AG09309 (cell line): ENCODE measurements around the gene TXNL4A.

Experiments used
- DNase-seq: peaks from one replicate; pipeline ENCODE4 v3.0.0-alpha.2; 2010; ENCODE audit warnings: low read depth
- H3K4me3 ChIP-seq: 2 replicates; pipeline ENCODE4 v1.5.1; 2011; ENCODE audit warnings: mild to moderate bottlenecking, low read depth, low read length, moderate library complexity; ENCODE audit not compliant: control insufficient read depth
- CTCF ChIP-seq: IDR thresholded peaks from 2 replicates; pipeline ENCODE4 v1.5.1; 2011; ENCODE audit warnings: mild to moderate bottlenecking, low read depth, low read length, inconsistent platforms; ENCODE audit not compliant: insufficient read depth, control insufficient read depth; ENCODE audit errors: missing control alignments

TXNL4A gene

GRCh38 chr18:79942786-79943607 is 45.4 kb downstream of the TXNL4A start:
- DNase-seq = no peak
- TF ChIP-seq CTCF = no peak
- H3K4me3 ChIP-seq = no peak overlapping the region

GRCh38 chr18:79942211-79942610 is 46.2 kb downstream of the TXNL4A start:
- no peak overlapping the region for H3K4me3 ChIP-seq
- no peak for DNase-seq
- TF ChIP-seq CTCF = no peak

GRCh38 chr18:79941473-79942119 is 46.8 kb downstream of the TXNL4A start:
- no peak for TF ChIP-seq CTCF
- no peak for DNase-seq
- no peak overlapping the region for H3K4me3 ChIP-seq

- DNase-seq = no peak
- no peak for TF ChIP-seq CTCF
- no peak overlapping the region for H3K4me3 ChIP-seq
These were observed 47.4 kb downstream of the TXNL4A start for GRCh38 chr18:79940814-79941472.

- DNase-seq = no peak
- no peak for TF ChIP-seq CTCF
- no peak overlapping the region for H3K4me3 ChIP-seq
These were observed 48.1 kb downstream of the TXNL4A start for GRCh38 chr18:79940126-79940813.

- no peak for DNase-seq
- TF ChIP-seq CTCF = no peak
- H3K4me3 ChIP-seq = no peak overlapping the region
These were observed 49.3 kb downstream of the TXNL4A start for GRCh38 chr18:79939096-79939495.
